MM.1S (cell line): Measurements from ENCODE around the gene CARMIL1.

Experiments
- CTCF ChIP-seq: fragments of 300-600 bp; sonication (generic); IDR thresholded peaks from 2 replicates; pipeline ENCODE4 v1.5.1; 2016; ENCODE audit warnings: antibody characterized with exemption, low read length, mixed read lengths
- EZH2phosphoT487 ChIP-seq: fragments of 300-600 bp; sonication (generic); IDR thresholded peaks from 2 replicates; pipeline ENCODE4 v1.6.1; 2018; ENCODE audit warnings: antibody characterized with exemption, low read length

- TF ChIP-seq CTCF (no peak), EZH2phosphoT487 (no peak)
Observed at GRCh38 chr6:25414755-25415154, 135.6 kb downstream of the CARMIL1 start.
